C4-2B (cell line): ENCODE data around the gene FNDC3A.

Source experiments
- CTCF ChIP-seq: fragments of 450-650 bp; conservative IDR thresholded peaks from 2 replicates; pipeline ENCODE4 v1.5.1; 2017; ENCODE audit warnings: mild to moderate bottlenecking
- ZFX ChIP-seq: fragments of 450-650 bp; IDR thresholded peaks from 2 replicates; pipeline ENCODE4 v1.6.1; 2017

- TF ChIP-seq ZFX (no peak), CTCF (no peak)
These were observed 158.6 kb downstream of the FNDC3A start for GRCh38 chr13:49134305-49134704.
